GM23338 (cell line): ENCODE data around the gene HMOX1. TPM values are rescaled to one million over a fixed set of nuclear protein-coding genes. Genes with fewer than 3 reads are reported as not detected.
"Not testable (repeated sequence)": the region's sequence is repeated elsewhere in the genome, so short reads cannot be mapped to it uniquely, and the experiment has no call there.

Source experiments
- ATAC-seq: fragments of 200-7000 bp; cut with Tn5 transposase; 3 replicates; pipeline ENCODE4 v1.9.1; 2020
- DNase-seq: peaks from one replicate; pipeline ENCODE4 v3.0.0-alpha.2; 2015; ENCODE audit warnings: low spot score
- H2AFZ ChIP-seq: fragments of 200-600 bp; sonication (generic); 2 replicates; pipeline ENCODE4 v1.8.0; 2016; ENCODE audit warnings: antibody characterized with exemption, mild to moderate bottlenecking, moderate library complexity
- H3F3A ChIP-seq: fragments of 200-600 bp; sonication (generic); replicated peaks from 2 replicates; pipeline ENCODE4 v1.8.0; 2017; ENCODE audit warnings: antibody characterized with exemption, mixed run types, low read depth
- H3K27ac ChIP-seq: fragments of 200-600 bp; sonication (generic); 2 replicates; pipeline ENCODE4 v1.6.1; 2016; ENCODE audit warnings: low read depth
- H3K27me3 ChIP-seq: fragments of 200-600 bp; sonication (generic); 2 replicates; pipeline ENCODE4 v1.8.0; 2016; ENCODE audit warnings: mild to moderate bottlenecking, mixed run types, moderate library complexity; ENCODE audit not compliant: insufficient read depth
- H3K36me3 ChIP-seq: fragments of 200-600 bp; sonication (generic); 2 replicates; pipeline ENCODE4 v1.8.0; 2016; ENCODE audit warnings: mild to moderate bottlenecking; ENCODE audit not compliant: insufficient read depth
- H3K4me1 ChIP-seq: fragments of 200-600 bp; sonication (generic); 2 replicates; pipeline ENCODE4 v1.8.0; 2016; ENCODE audit warnings: mild to moderate bottlenecking, moderate library complexity; ENCODE audit not compliant: insufficient read depth
- H3K4me2 ChIP-seq: fragments of 200-600 bp; sonication (generic); 2 replicates; pipeline ENCODE4 v1.7.1; 2017; ENCODE audit warnings: mixed run types
- H3K4me3 ChIP-seq: fragments of 200-600 bp; sonication (generic); 2 replicates; pipeline ENCODE4 v1.6.1; 2016; ENCODE audit warnings: mixed run types
- H3K79me2 ChIP-seq: fragments of 200-600 bp; sonication (generic); replicated peaks from 2 replicates; pipeline ENCODE4 v1.8.0; 2017; ENCODE audit warnings: mild to moderate bottlenecking; ENCODE audit not compliant: insufficient read depth
- H3K9me2 ChIP-seq: fragments of 200-600 bp; sonication (generic); 2 replicates; pipeline ENCODE4 v1.8.0; 2017; ENCODE audit not compliant: insufficient read depth
- H4K20me1 ChIP-seq: fragments of 200-600 bp; sonication (generic); replicated peaks from 2 replicates; pipeline ENCODE4 v1.8.0; 2017; ENCODE audit warnings: mild to moderate bottlenecking; ENCODE audit not compliant: insufficient read depth
- H3K27ac Mint-ChIP-seq: 2 replicates; pipeline ENCODE4 v1.8.0; 2020; ENCODE audit warnings: inconsistent platforms, mild to moderate bottlenecking, moderate library complexity, mixed read lengths
- H3K27me3 Mint-ChIP-seq: 3 replicates; pipeline ENCODE4 v1.8.0; 2022; ENCODE audit warnings: low read depth, mild to moderate bottlenecking, moderate library complexity, mixed read lengths, inconsistent platforms; ENCODE audit not compliant: insufficient read depth, poor library complexity
- H3K36me3 Mint-ChIP-seq: 3 replicates; pipeline ENCODE4 v1.8.0; 2021; ENCODE audit warnings: low read depth, mild to moderate bottlenecking, inconsistent platforms, moderate library complexity, mixed read lengths
- H3K4me1 Mint-ChIP-seq: 3 replicates; pipeline ENCODE4 v1.8.0; 2020; ENCODE audit warnings: mild to moderate bottlenecking, inconsistent platforms, mixed read lengths
- H3K4me3 Mint-ChIP-seq: 3 replicates; pipeline ENCODE4 v1.8.0; 2021; ENCODE audit warnings: moderate library complexity, mild to moderate bottlenecking, inconsistent platforms, mixed read lengths
- H3K9me3 Mint-ChIP-seq: 3 replicates; pipeline ENCODE4 v1.8.0; 2020; ENCODE audit warnings: moderate library complexity, mild to moderate bottlenecking, inconsistent platforms, mixed read lengths
- JUNB ChIP-seq: IDR thresholded peaks from one replicate; pipeline ENCODE4 v1.6.1; 2016; ENCODE audit warnings: antibody characterized with exemption; ENCODE audit not compliant: unreplicated experiment
- STAT1 ChIP-seq: IDR thresholded peaks from one replicate; pipeline ENCODE4 v1.6.1; 2016; ENCODE audit warnings: antibody characterized with exemption; ENCODE audit not compliant: unreplicated experiment
- ZNF462 ChIP-seq: fragments of 250-450 bp; sonication (Bioruptor Pico); IDR thresholded peaks from 2 replicates; pipeline ENCODE4 v1.5.0; 2020; ENCODE audit warnings: mild to moderate bottlenecking, moderate library complexity
- polyA plus RNA-seq: library from polyadenylated mRNA; unstranded; fragments of >200 nt; fragmentation: Nextera tagmentation; extraction: Ambion mirVana; gene quantifications from 2 replicates; pipeline ENCODE4 v1.2.1, GENCODE V29; 2016
- total RNA-seq: library from RNA; depleted of rRNA; stranded (reverse); fragments of >200 nt; shearing (Covaris generic); gene quantifications from 2 replicates; pipeline ENCODE4 v1.2.3, GENCODE V29; 2014

HMOX1 gene
- total and polyA plus RNA-seq, 2 experiments from 2014 or later, result 10.9 to 22.6 TPM

- TF ChIP-seq ZNF462 (CRISPR knock-in tag) (no peak), JUNB (no peak), STAT1 (no peak)
These were observed 14.1 kb downstream of the HMOX1 start for GRCh38 chr22:35394810-35395563.

GRCh38 chr22:35396622-35397021 is 15.7 kb downstream of the HMOX1 start:
- not testable (repeated sequence) for H4K20me1 ChIP-seq, H3F3A ChIP-seq, H3K27me3 ChIP-seq, H3K9me3 Mint-ChIP-seq, H3K4me3 ChIP-seq, DNase-seq, H3K36me3 ChIP-seq, H3K4me3 Mint-ChIP-seq, ATAC-seq, H3K9me2 ChIP-seq
- Histone ChIP-seq H2AFZ (peak overlapping the region; percentile 97), H3K27ac (peak overlapping the region; percentile 80), H3K79me2 (peaks cover 17% of the 10 kb centered on the region), H3K4me1 (peaks cover 22% of the 10 kb centered on the region), H3K4me2 (peak overlapping the region; percentile 26; the same call in 1 of the 2 replicates)
- H3K27ac Mint-ChIP-seq, result peak overlapping the region; percentile 78
- peaks cover 24% of the 10 kb centered on the region for H3K4me1 Mint-ChIP-seq
- H3K27me3 Mint-ChIP-seq, result peaks cover 18% of the 10 kb centered on the region
- H3K36me3 Mint-ChIP-seq, result peaks cover 36% of the 10 kb centered on the region

More at GRCh38 chr22:35394810-35395563, 14.1 kb downstream of the HMOX1 start:
- H3K4me1 ChIP-seq, result peaks cover 13% of the 10 kb centered on the region
- peaks cover 5% of the 10 kb centered on the region; the same call in 1 of the 2 replicates for H3K36me3 ChIP-seq
- no peak overlapping the region for H3K27ac Mint-ChIP-seq
- H3K36me3 Mint-ChIP-seq, result peaks cover 37% of the 10 kb centered on the region
- DNase-seq (no peak), ATAC-seq (no peak)
- H3F3A ChIP-seq, result peaks cover 4% of the 10 kb centered on the region; the same call in 1 of the 2 replicates
- H2AFZ ChIP-seq, result no peak overlapping the region
- H3K79me2 ChIP-seq, result peaks cover under 1% of the 10 kb centered on the region; the same call in 1 of the 2 replicates
- H4K20me1 ChIP-seq, result no peaks in the 10 kb centered on the region; the same call in 1 of the 2 replicates
- no peak overlapping the region for H3K4me2 ChIP-seq
- H3K27ac ChIP-seq, result no peak overlapping the region
- no peak overlapping the region for H3K4me3 ChIP-seq
- H3K9me3 Mint-ChIP-seq, result no peaks in the 10 kb centered on the region
- peaks cover 15% of the 10 kb centered on the region for H3K4me1 Mint-ChIP-seq
- no peaks in the 10 kb centered on the region for H3K9me2 ChIP-seq
- H3K27me3 ChIP-seq, result no peaks in the 10 kb centered on the region
- no peak overlapping the region for H3K4me3 Mint-ChIP-seq
- H3K27me3 Mint-ChIP-seq, result peaks cover 9% of the 10 kb centered on the region
